Prostate gland (tissue), 2 donors: Measurements from ENCODE around the gene NSMCE1.

Source experiments
- POLR2A ChIP-seq: fragments of 450-650 bp; IDR thresholded peaks from one replicate; pipeline ENCODE4 v1.6.1; 2016; ENCODE audit warnings: antibody characterized with exemption, mild to moderate bottlenecking
- POLR2AphosphoS5 ChIP-seq: sonication (generic); formaldehyde crosslinking; IDR thresholded peaks from one replicate; pipeline ENCODE4 v1.6.1; 2017; ENCODE audit warnings: antibody characterized with exemption
- TF ChIP-seq, protein P1 (sequence below), 4 experiments: fragments of 200-600 bp in 2 of 4; fragments of 450-650 bp in 2 of 4; sonication (generic) in 2 of 4; IDR thresholded peaks; 1 replicate in 3 of 4; 2 replicates in 1 of 4; pipeline ENCODE4 v1.5.1; 2016 to 2019; ENCODE audit warnings: antibody characterized with exemption in 4 of 4, mild to moderate bottlenecking in 2 of 4, moderate library complexity in 2 of 4

DNA sequence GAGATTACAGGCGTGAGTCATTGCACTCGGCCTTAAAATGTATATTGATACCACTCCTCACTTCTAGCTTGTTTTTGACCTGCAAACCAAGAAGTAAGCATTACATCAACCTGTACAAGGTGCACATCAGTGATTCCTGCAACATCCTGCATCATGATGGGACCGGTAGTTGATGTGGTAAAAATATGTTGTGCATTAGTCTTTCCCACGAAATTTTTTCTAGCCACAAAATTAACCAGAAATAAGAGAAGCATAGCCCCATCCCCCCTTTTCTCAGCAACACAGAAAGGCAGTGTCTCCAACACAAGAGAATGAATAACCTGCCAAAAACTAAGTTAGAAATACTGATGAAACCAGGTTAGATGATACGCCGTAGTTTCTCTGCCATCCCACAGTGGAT lies 21.1 kb upstream of the NSMCE1 start:
- TF ChIP-seq, protein P1, sequence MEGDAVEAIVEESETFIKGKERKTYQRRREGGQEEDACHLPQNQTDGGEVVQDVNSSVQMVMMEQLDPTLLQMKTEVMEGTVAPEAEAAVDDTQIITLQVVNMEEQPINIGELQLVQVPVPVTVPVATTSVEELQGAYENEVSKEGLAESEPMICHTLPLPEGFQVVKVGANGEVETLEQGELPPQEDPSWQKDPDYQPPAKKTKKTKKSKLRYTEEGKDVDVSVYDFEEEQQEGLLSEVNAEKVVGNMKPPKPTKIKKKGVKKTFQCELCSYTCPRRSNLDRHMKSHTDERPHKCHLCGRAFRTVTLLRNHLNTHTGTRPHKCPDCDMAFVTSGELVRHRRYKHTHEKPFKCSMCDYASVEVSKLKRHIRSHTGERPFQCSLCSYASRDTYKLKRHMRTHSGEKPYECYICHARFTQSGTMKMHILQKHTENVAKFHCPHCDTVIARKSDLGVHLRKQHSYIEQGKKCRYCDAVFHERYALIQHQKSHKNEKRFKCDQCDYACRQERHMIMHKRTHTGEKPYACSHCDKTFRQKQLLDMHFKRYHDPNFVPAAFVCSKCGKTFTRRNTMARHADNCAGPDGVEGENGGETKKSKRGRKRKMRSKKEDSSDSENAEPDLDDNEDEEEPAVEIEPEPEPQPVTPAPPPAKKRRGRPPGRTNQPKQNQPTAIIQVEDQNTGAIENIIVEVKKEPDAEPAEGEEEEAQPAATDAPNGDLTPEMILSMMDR (IDR thresholded peaks at IDR 0.05) = no peak
- TF ChIP-seq POLR2A = no peak
- no peak for TF ChIP-seq POLR2AphosphoS5
